Keratinocyte (primary cell): ENCODE results near the gene CD2AP. TPM values are rescaled to one million over a fixed set of nuclear protein-coding genes. Genes with fewer than 3 reads are reported as not detected.

ENCODE experiments used
- DNase-seq: peaks from one replicate; pipeline ENCODE4 v3.0.0-alpha.2; 2011; ENCODE audit warnings: low read depth, missing footprints, low spot score
- FAIRE-seq: peaks from 2 replicates; lab custom pipeline; 2011; peaks lifted over from hg19 to GRCh38; lab: Jason Lieb, UNC
- H2AFZ ChIP-seq: 2 replicates; pipeline ENCODE4 v1.6.0; 2012; ENCODE audit warnings: low read length, control low read depth, inconsistent platforms; ENCODE audit not compliant: control insufficient read depth
- H3K27ac ChIP-seq: 2 replicates; pipeline ENCODE4 v1.5.1; 2011; ENCODE audit warnings: low read length; ENCODE audit not compliant: control insufficient read depth, insufficient read depth
- H3K27me3 ChIP-seq: 3 replicates; pipeline ENCODE4 v1.6.0; 2011; ENCODE audit warnings: low read length; ENCODE audit not compliant: control insufficient read depth, insufficient read depth; ENCODE audit errors: extremely low read depth
- H3K36me3 ChIP-seq, 2 experiments: 2 replicates in 1 of 2; 3 replicates in 1 of 2; pipeline ENCODE4 v1.5.1; 2011; ENCODE audit warnings: low read length in 2 of 2, mild to moderate bottlenecking in 1 of 2; ENCODE audit not compliant: control insufficient read depth in 2 of 2, insufficient read depth in 2 of 2; ENCODE audit errors: extremely low read depth in 1 of 2
- H3K4me1 ChIP-seq: 3 replicates; pipeline ENCODE4 v1.5.1; 2011; ENCODE audit warnings: low read length; ENCODE audit not compliant: control insufficient read depth, insufficient read depth; ENCODE audit errors: extremely low read depth
- H3K4me2 ChIP-seq: 3 replicates; pipeline ENCODE4 v1.6.0; 2011; ENCODE audit warnings: low read depth, low read length; ENCODE audit not compliant: control insufficient read depth, insufficient read depth; ENCODE audit errors: extremely low read depth
- H3K4me3 ChIP-seq, 3 experiments: fragments of 200-600 bp in 1 of 3; sonication (generic) in 1 of 3; 2 replicates in 2 of 3; 3 replicates in 1 of 3; pipeline ENCODE4 v1.5.1; 2011 to 2016; ENCODE audit warnings: low read length in 3 of 3, mild to moderate bottlenecking in 3 of 3, control low read depth in 2 of 3, inconsistent platforms in 1 of 3, low read depth in 1 of 3, mixed read lengths in 1 of 3, mixed run types in 1 of 3, moderate library complexity in 1 of 3; ENCODE audit not compliant: control insufficient read depth in 2 of 3, insufficient read depth in 2 of 3; ENCODE audit errors: extremely low read depth in 1 of 3
- H3K79me2 ChIP-seq: 2 replicates; pipeline ENCODE4 v1.6.0; 2012; ENCODE audit warnings: low read length; ENCODE audit not compliant: control insufficient read depth, insufficient read depth
- H3K9ac ChIP-seq: 3 replicates; pipeline ENCODE4 v1.6.0; 2011; ENCODE audit warnings: low read length; ENCODE audit not compliant: control insufficient read depth, insufficient read depth; ENCODE audit errors: extremely low read depth
- H3K9me1 ChIP-seq: 3 replicates; pipeline ENCODE4 v1.6.0; 2011; ENCODE audit warnings: low read length; ENCODE audit not compliant: control insufficient read depth, insufficient read depth; ENCODE audit errors: extremely low read depth
- H3K9me3 ChIP-seq: 2 replicates; pipeline ENCODE4 v1.5.1; 2012; ENCODE audit warnings: low read depth, low read length; ENCODE audit not compliant: control insufficient read depth
- H4K20me1 ChIP-seq: 3 replicates; pipeline ENCODE4 v1.6.0; 2011; ENCODE audit warnings: low read length; ENCODE audit not compliant: control insufficient read depth, insufficient read depth; ENCODE audit errors: extremely low read depth
- EZH2 ChIP-seq: IDR thresholded peaks from one replicate; pipeline ENCODE4 v1.6.1; 2012; ENCODE audit warnings: inconsistent platforms, mild to moderate bottlenecking, low read length, moderate library complexity
- dilution Hi-C: fragments of 300-500 bp; cut with MboI; formaldehyde crosslinking; loops from one replicate; pipeline ENCODE4 v1.7.0; 2020; ENCODE audit warnings: low sequenced_read_pairs; ENCODE audit not compliant: extremely low pct_ligation_motif_present
- polyA plus RNA-seq, 5 experiments: library from polyadenylated mRNA; depleted of rRNA in 3 of 5; stranded (reverse) in 3 of 5; stranded (forward) in 1 of 5; unstranded in 1 of 5; fragments of >200 nt; gene quantifications; 1 replicate in 1 of 5; 2 replicates in 3 of 5; 3 replicates in 1 of 5; pipeline versions ENCODE4 v1.2.1 to v1.2.3, GENCODE V29; 2011 to 2012; ENCODE audit warnings: missing spikeins in 2 of 5, low read depth in 1 of 5, low replicate concordance in 1 of 5
- TF ChIP-seq, protein P1 (sequence below), 3 experiments: IDR thresholded peaks in 1 of 3; conservative IDR thresholded peaks in 1 of 3; optimal IDR thresholded peaks in 1 of 3; 2 replicates in 2 of 3; 3 replicates in 1 of 3; pipeline versions ENCODE3 to v1.5.1; 2011; ENCODE audit warnings: low read length in 3 of 3, mild to moderate bottlenecking in 3 of 3, moderate library complexity in 2 of 3, control low read depth in 1 of 3, inconsistent platforms in 1 of 3; ENCODE audit not compliant: insufficient read depth in 2 of 3; ENCODE audit errors: extremely low read depth in 1 of 3

Gene CD2AP
- polyA plus RNA-seq, 1 donor (not counting 4 experiments of a cell fraction or from before 2014, with no cell fraction given): 23.9 TPM

DNA sequence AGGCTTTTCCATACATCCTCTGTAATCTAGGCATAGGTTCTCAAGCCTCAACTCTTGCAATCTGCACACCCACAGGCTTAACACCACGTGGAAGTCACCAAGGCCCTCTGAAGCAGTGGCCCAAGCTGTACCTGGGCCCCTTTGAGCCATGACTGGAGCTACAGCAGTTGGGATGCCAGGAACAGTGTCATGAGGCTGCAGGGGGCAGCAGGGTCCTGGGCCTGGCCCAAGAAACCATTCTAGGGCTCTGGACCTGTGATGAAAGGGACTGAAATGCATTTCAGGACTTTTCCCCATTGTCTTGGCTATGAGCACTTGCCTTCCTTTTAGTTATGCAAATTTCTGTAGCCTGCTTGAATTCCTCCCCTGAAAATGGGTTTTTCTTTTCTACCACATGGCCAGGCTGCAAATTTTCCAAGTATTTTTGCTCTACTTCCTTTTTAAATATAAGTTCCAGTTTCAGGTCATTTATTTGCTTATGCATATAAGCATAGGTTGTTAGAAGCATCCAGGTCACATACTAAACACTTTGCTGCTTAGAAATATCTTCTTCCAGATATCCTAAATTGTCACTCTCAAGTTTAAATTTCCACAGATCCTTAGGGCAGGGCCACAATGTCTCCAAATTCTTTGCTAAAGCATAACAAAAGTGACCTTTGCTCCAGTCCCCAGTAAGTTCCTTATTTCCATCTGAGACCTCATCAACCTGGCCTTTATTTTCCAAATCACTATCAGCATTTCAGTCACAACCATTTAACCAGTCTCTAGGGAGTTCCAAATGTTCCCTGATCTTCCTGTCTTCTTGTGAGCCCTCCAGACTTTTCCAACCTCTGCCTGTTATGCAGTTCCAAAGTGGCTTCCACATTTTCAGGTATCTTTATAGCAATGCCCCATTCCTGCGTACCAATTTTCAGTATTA lies 48.6 kb upstream of the CD2AP start:
- Histone ChIP-seq H3K9me1 (no peaks in the 10 kb centered on the region), H3K4me2 (no peak overlapping the region), H2AFZ (no peak overlapping the region), H3K9me3 (no peaks in the 10 kb centered on the region), H3K27me3 (no peaks in the 10 kb centered on the region), H3K9ac (no peak overlapping the region), H3K36me3 (no peaks in the 10 kb centered on the region), H3K27ac (no peak overlapping the region), H3K4me3 (no peak overlapping the region), H4K20me1 (no peaks in the 10 kb centered on the region), H3K79me2 (no peaks in the 10 kb centered on the region), H3K4me1 (no peaks in the 10 kb centered on the region)
- dilution Hi-C loops: no loop called here
- DNase-seq (no peak), FAIRE-seq (no peak)
- TF ChIP-seq, protein P1, sequence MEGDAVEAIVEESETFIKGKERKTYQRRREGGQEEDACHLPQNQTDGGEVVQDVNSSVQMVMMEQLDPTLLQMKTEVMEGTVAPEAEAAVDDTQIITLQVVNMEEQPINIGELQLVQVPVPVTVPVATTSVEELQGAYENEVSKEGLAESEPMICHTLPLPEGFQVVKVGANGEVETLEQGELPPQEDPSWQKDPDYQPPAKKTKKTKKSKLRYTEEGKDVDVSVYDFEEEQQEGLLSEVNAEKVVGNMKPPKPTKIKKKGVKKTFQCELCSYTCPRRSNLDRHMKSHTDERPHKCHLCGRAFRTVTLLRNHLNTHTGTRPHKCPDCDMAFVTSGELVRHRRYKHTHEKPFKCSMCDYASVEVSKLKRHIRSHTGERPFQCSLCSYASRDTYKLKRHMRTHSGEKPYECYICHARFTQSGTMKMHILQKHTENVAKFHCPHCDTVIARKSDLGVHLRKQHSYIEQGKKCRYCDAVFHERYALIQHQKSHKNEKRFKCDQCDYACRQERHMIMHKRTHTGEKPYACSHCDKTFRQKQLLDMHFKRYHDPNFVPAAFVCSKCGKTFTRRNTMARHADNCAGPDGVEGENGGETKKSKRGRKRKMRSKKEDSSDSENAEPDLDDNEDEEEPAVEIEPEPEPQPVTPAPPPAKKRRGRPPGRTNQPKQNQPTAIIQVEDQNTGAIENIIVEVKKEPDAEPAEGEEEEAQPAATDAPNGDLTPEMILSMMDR (optimal IDR thresholded peaks at IDR 0.05 in 1 of 3, IDR thresholded peaks at IDR 0.05 in 1 of 3, conservative IDR thresholded peaks at IDR 0.05 in 1 of 3; ENCODE audit: extremely low read depth in 1 of 3, insufficient read depth in 2 of 3, low read length in 3 of 3): no peak
- TF ChIP-seq EZH2: no peak

DNA sequence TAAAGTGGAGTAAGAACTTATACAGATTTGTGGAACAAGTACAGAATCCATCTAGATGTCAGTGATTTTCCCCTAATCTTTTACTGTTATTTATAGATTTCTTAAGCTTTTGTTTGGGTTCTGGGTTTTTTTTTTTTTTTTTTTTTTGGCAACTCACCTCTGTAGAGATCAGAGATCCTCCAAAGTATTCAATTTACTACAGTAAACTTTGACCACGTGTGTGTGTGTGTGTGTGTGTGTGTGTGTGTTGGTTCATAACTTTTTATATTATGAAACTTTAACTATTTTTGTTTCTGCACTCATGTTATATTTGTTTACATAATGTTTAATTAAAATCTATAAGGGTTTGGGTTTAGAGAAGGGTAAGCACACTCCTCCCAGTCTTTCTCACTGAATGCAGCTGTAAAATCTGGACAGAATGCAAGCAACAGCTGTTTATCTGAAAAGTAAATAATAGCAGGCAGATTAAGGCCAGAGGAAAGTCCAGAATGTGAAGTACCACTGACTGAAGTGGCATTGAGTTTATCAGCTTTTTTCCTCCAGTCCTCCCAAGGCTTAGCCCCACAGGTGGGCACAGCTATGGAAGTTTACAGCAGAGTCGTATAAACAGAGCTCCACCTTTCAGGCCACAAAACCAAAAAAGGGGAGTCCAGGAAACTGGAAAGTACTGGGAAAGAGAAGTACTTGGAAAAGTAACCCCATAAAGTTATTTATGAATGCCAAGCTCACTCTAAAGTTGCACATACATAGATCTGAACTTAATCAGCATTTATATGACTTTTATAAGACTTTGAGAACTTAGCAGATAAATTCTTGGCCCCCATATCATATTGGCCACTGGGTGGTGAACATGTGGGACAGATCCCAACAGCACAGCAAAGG lies 43.0 kb upstream of the CD2AP start:
- H3K9me3 ChIP-seq: no peaks in the 10 kb centered on the region
- H3K36me3 ChIP-seq: no peaks in the 10 kb centered on the region
- DNase-seq (no peak), FAIRE-seq (no peak)
- dilution Hi-C loops: no loop called here
- no peak overlapping the region for H3K27ac ChIP-seq
- H3K9ac ChIP-seq: no peak overlapping the region
- TF ChIP-seq, protein P1 (optimal IDR thresholded peaks at IDR 0.05 in 1 of 3, IDR thresholded peaks at IDR 0.05 in 1 of 3, conservative IDR thresholded peaks at IDR 0.05 in 1 of 3; ENCODE audit: extremely low read depth in 1 of 3, insufficient read depth in 2 of 3, low read length in 3 of 3): no peak
- TF ChIP-seq EZH2: no peak
- no peaks in the 10 kb centered on the region for H3K9me1 ChIP-seq
- no peaks in the 10 kb centered on the region for H3K4me1 ChIP-seq
- no peaks in the 10 kb centered on the region for H3K79me2 ChIP-seq
- no peak overlapping the region for H3K4me3 ChIP-seq
- H2AFZ ChIP-seq: no peak overlapping the region
- no peaks in the 10 kb centered on the region for H4K20me1 ChIP-seq
- H3K4me2 ChIP-seq: no peak overlapping the region
- H3K27me3 ChIP-seq: no peaks in the 10 kb centered on the region
